ENCODE measurements around the gene PAQR6. TPM values are rescaled to one million over a fixed set of nuclear protein-coding genes. Genes with fewer than 3 reads are reported as not detected.
A peak's percentile ranks its signal among the peaks of the same experiment; 100 is the strongest.

Gene PAQR6
- total and polyA plus RNA-seq, 2 of the 8 experiments (the other 6 are each of a cell fraction or from before 2014, with no cell fraction given), result 7.1 to 11.3 TPM

DNA sequence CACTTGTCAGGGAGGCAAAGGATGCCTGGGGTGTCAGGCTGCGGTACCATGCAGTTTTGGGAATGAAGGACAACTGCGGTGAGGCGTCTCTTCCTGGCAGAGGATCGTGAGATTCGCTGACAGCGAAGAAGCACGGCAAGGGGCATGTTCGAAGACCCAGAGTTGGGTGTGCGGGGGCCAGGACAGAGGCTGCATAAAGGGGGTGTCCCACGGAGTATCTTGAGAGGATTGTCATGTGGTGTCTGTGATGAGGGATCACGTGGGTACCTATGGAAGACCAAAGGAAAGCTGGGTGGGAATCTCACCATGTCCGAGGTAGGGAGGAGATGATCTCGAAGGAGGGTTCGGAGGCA is 53.6 kb downstream of the PAQR6 start:
- H3K27me3 ChIP-seq (replicated peaks in 1 of 4; ENCODE audit: control insufficient read depth in 3 of 4, extremely low read depth in 1 of 4, insufficient read depth in 3 of 4, low read length in 3 of 4), result no peaks in the 10 kb centered on the region
- no peak overlapping the region for H2BK12ac ChIP-seq (ENCODE audit: low read depth, low read length)
- peaks cover 2 to 16% (median 4%) of the 10 kb centered on the region in 4 experiments; a peak in 5 of 7 replicates for H3K4me1 ChIP-seq (replicated peaks in 1 of 4; ENCODE audit: control insufficient read depth in 3 of 4, insufficient read depth in 4 of 4, low read length in 3 of 4)
- no peak overlapping the region for H3K4ac ChIP-seq (replicated peaks; ENCODE audit: insufficient read length, low read depth, low read length)
- peaks cover 0 to 7% of the 10 kb centered on the region in 2 experiments for H4K20me1 ChIP-seq (replicated peaks in 1 of 2; ENCODE audit: control insufficient read depth in 1 of 2, insufficient read depth in 2 of 2, low read length in 2 of 2)
- peaks cover 0 to 5% (median 2%) of the 10 kb centered on the region in 4 experiments; a peak in 4 of 8 replicates for H3K36me3 ChIP-seq (ENCODE audit: control insufficient read depth in 2 of 4, insufficient read depth in 4 of 4, low read length in 3 of 4)
- no peak overlapping the region for H2AFZ ChIP-seq (ENCODE audit: low read length)
- H2BK15ac ChIP-seq (ENCODE audit: low read length), result peak overlapping the region; percentile 37; the same call in 1 of the 2 replicates
- H3K14ac ChIP-seq (ENCODE audit: insufficient read length), result no peak overlapping the region
- ChIA-PET POLR2A (ENCODE audit: partially characterized antibody) (interaction anchor here (0.8 to 4.1 kb wide), 16 partner anchors 10 to 250 kb away, joined by 3 to 27 read pairs (median 6); partner anchors contain the start of gene PMF1), CTCF (ENCODE audit: partially characterized antibody) (interaction anchor here (0.8 to 5.1 kb wide), 12 partner anchors 9 to 167 kb away, joined by 3 to 27 read pairs (median 4); partner anchors contain the start of gene PMF1)
- WGBS, 2 experiments (ENCODE audit: extremely low coverage in 1 of 2, insufficient coverage in 1 of 2, insufficient read length in 1 of 2, insufficient replicate concordance in 2 of 2, low coverage in 1 of 2, low lambda C conversion rate in 2 of 2, missing lambda C conversion rate in 1 of 2), result 21% methylated on average over 14 of the region's 14 CpGs; no CpG with 5 or more reads in 1 of the 2 experiments
- H2BK120ac ChIP-seq (replicated peaks; ENCODE audit: low read depth, low read length), result no peak overlapping the region
- no peak for DNase-seq (ENCODE audit: low read depth in 1 of 2, low spot score in 2 of 2)
- no peak overlapping the region for H2AK5ac ChIP-seq (ENCODE audit: low read depth, low read length)
- peak overlapping the region; percentile 52; the same call in 1 of the 2 replicates for H4K8ac ChIP-seq (ENCODE audit: extremely low read depth, insufficient read depth, low read length)
- H3K79me2 ChIP-seq (ENCODE audit: control insufficient read depth in 1 of 2, insufficient read depth in 2 of 2, low read length in 2 of 2), result peaks cover 16 to 49% of the 10 kb centered on the region in 2 experiments
- no peak overlapping the region for H3K56ac ChIP-seq (replicated peaks; ENCODE audit: insufficient read length, low read depth, low read length)
- 0 out of 2 replicates have a peak overlapping the region, but pooled peaks have one; percentile 68 for H2BK20ac ChIP-seq (ENCODE audit: low read length)
- H3K9me3 ChIP-seq (ENCODE audit: insufficient read depth in 2 of 2, low read depth in 1 of 2, low read length in 1 of 2), result peaks cover 1 to 2% of the 10 kb centered on the region in 2 experiments; a peak in 1 of 4 replicates
- FAIRE-seq, result no peak
- no peak overlapping the region for H3K18ac ChIP-seq (ENCODE audit: extremely low read depth, low read length)
- peak overlapping the region; percentile 78 to 97 (median 94) for H3K4me3 ChIP-seq (ENCODE audit: extremely low read depth in 1 of 4, insufficient read depth in 2 of 4, low read depth in 3 of 4, low read length in 4 of 4)
- H2BK5ac ChIP-seq (ENCODE audit: low read depth, low read length), result peak overlapping the region; percentile 84; the same call in 1 of the 2 replicates
- H3K23ac ChIP-seq (ENCODE audit: insufficient read length), result no peak overlapping the region
- H4K91ac ChIP-seq (replicated peaks; ENCODE audit: insufficient read length, low read length), result no peak overlapping the region
- H4K5ac ChIP-seq (ENCODE audit: insufficient read length, low read depth, low read length), result no peak overlapping the region
- peak overlapping the region; percentile 77 to 99 for H3K4me2 ChIP-seq (ENCODE audit: insufficient read depth in 1 of 2, low read depth in 2 of 2, low read length in 2 of 2)
- peak overlapping the region; percentile 54 to 64 (median 58) for H3K9ac ChIP-seq (replicated peaks in 1 of 4; ENCODE audit: extremely low read depth in 1 of 4, low read depth in 3 of 4, low read length in 3 of 4)
- H3K79me1 ChIP-seq (ENCODE audit: low read depth, low read length), result peaks cover 17% of the 10 kb centered on the region
- H3K23me2 ChIP-seq (ENCODE audit: low read depth, low read length), result peaks cover 6% of the 10 kb centered on the region; the same call in 1 of the 2 replicates
- H3K27ac ChIP-seq (ENCODE audit: low read depth, low read length), result peak overlapping the region; percentile 17; the same call in 1 of the 2 replicates
- TF ChIP-seq PHF8 (conservative IDR thresholded peaks at IDR 0.05; ENCODE audit: low read depth, low read length), result peak; percentile 5; the same call in 1 of the 2 replicates
